Osteocyte (in vitro differentiated cells): ENCODE measurements around the gene PLCB1. TPM values are rescaled to one million over a fixed set of nuclear protein-coding genes. Genes with fewer than 3 reads are reported as not detected.

Experiments
- DNase-seq: peaks from one replicate; pipeline ENCODE4 v3.0.0; 2021; ENCODE audit warnings: mixed read lengths; ENCODE audit not compliant: unreplicated experiment; ENCODE audit errors: extremely low spot score
- H3K27ac Mint-ChIP-seq: one replicate; pipeline ENCODE4 v1.8.0; 2021; ENCODE audit warnings: mild to moderate bottlenecking, mixed read lengths; ENCODE audit not compliant: unreplicated experiment
- H3K27me3 Mint-ChIP-seq: one replicate; pipeline ENCODE4 v1.8.0; 2021; ENCODE audit warnings: mixed read lengths; ENCODE audit not compliant: unreplicated experiment
- H3K36me3 Mint-ChIP-seq: one replicate; pipeline ENCODE4 v1.8.0; 2021; ENCODE audit warnings: mixed read lengths; ENCODE audit not compliant: unreplicated experiment
- H3K4me1 Mint-ChIP-seq: one replicate; pipeline ENCODE4 v1.8.0; 2021; ENCODE audit warnings: mixed read lengths; ENCODE audit not compliant: unreplicated experiment
- H3K4me3 Mint-ChIP-seq: one replicate; pipeline ENCODE4 v1.8.0; 2021; ENCODE audit warnings: mild to moderate bottlenecking, moderate library complexity, mixed read lengths; ENCODE audit not compliant: unreplicated experiment
- H3K9me3 Mint-ChIP-seq: one replicate; pipeline ENCODE4 v1.8.0; 2021; ENCODE audit warnings: mixed read lengths; ENCODE audit not compliant: unreplicated experiment
- total RNA-seq: library from RNA; stranded (reverse); gene quantifications from 2 replicates; pipeline ENCODE4 v1.2.1, GENCODE V29; 2021
- TF ChIP-seq, protein P1 (sequence below): fragments of 200-600 bp; sonication (generic); IDR thresholded peaks from 2 replicates; pipeline ENCODE4 v1.5.0; 2021; ENCODE audit warnings: antibody characterized with exemption, mild to moderate bottlenecking, moderate library complexity

Gene PLCB1
- total RNA-seq, 1 donor from 2014 or later = 33.3 TPM

DNA sequence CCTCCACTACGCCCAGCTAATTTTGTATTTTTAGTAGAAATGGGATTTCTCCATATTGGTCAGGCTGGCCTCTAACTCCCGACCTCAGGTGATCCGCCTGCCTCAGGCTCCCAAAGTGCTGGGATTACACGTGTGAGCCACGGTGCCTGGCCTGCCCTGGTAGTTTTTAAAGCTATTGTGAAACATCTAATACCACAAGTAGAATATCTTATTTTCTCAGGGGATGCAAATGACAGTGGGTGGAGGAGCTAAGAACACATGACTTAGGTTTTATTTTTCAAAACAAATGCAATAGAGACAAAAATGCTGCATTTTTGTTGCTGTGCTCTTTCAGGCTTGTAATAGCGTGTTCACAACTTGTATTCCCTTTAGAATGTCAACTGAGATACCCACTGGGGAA is 671.9 kb downstream of the PLCB1 start:
- no peak for DNase-seq
- Mint-ChIP-seq H3K9me3 (no peaks in the 10 kb centered on the region), H3K36me3 (peaks cover 18% of the 10 kb centered on the region), H3K4me1 (peaks cover 4% of the 10 kb centered on the region), H3K4me3 (no peak overlapping the region), H3K27me3 (no peaks in the 10 kb centered on the region), H3K27ac (no peak overlapping the region)
- TF ChIP-seq, protein P1, sequence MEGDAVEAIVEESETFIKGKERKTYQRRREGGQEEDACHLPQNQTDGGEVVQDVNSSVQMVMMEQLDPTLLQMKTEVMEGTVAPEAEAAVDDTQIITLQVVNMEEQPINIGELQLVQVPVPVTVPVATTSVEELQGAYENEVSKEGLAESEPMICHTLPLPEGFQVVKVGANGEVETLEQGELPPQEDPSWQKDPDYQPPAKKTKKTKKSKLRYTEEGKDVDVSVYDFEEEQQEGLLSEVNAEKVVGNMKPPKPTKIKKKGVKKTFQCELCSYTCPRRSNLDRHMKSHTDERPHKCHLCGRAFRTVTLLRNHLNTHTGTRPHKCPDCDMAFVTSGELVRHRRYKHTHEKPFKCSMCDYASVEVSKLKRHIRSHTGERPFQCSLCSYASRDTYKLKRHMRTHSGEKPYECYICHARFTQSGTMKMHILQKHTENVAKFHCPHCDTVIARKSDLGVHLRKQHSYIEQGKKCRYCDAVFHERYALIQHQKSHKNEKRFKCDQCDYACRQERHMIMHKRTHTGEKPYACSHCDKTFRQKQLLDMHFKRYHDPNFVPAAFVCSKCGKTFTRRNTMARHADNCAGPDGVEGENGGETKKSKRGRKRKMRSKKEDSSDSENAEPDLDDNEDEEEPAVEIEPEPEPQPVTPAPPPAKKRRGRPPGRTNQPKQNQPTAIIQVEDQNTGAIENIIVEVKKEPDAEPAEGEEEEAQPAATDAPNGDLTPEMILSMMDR = no peak

DNA sequence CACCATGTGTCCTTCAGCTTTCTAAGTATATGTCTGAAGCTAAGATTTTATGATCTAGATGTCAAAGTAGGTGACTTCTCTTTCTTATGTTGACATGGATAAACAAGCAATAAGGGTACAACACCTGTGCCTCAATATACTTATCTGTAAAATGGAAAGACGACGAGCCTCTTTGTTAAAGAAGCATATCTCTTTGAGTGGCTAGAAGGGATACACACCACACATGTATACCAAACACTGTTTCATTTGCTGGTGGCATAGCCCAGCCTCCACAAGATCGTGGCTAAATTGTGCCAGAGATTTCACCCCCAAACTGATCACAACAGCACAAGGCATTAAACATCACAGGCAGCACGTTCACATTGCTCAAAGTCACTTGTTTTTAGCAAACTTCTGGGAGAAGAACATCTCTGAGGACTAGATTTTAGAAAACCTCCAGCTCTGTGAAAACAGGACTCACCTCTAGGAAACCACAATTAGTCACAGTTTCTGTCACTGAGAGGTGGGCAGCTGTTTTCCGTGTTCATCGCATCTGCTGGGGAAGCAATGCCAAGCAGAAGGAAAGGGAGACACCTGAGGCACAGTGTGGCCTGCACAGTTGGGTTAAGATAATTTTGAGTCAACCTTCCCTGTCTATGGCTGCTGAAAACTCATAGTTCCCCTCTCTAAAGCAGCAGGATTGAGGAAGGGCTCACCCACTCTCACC is 673.8 kb downstream of the PLCB1 start:
- Mint-ChIP-seq H3K4me3 (no peak overlapping the region), H3K36me3 (peaks cover 21% of the 10 kb centered on the region), H3K9me3 (no peaks in the 10 kb centered on the region), H3K27ac (no peak overlapping the region), H3K27me3 (no peaks in the 10 kb centered on the region), H3K4me1 (peaks cover 4% of the 10 kb centered on the region)
- TF ChIP-seq, protein P1 = no peak
- DNase-seq = no peak

DNA sequence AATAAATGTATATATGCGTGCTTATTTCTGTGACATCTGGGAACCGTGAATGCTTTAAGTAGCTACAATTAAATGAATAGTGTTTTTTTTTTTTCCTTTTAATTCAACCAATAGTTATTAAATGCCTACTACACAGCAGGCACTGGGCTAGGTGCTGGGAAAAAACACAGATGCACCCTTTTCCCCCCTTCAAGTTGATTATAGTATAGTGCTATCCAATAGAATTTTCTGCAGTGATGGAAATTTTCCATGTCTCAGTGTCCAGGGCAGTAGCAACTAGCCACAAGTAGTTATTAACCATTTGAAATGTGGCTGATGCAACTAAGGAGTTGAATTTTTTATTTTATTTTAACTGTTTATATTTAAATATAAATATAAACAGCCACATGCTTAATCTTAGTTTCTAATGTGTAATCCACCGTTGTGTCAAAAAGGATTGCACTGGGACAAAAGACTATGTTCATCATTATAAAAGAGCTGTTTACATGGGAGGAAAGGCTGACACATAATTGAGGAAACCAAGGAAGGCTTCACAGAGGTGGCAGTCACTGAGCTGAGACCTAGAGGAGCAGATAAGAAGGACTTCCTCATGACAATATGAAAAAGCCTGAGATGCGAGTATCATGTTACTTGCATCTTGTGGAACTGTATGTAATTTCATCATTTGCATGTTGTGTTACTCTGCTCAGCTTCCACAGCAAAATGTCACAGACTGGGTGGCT is 675.6 kb downstream of the PLCB1 start:
- Mint-ChIP-seq H3K4me3 (no peak overlapping the region), H3K36me3 (peaks cover 17% of the 10 kb centered on the region)
- TF ChIP-seq, protein P1 = no peak

DNA sequence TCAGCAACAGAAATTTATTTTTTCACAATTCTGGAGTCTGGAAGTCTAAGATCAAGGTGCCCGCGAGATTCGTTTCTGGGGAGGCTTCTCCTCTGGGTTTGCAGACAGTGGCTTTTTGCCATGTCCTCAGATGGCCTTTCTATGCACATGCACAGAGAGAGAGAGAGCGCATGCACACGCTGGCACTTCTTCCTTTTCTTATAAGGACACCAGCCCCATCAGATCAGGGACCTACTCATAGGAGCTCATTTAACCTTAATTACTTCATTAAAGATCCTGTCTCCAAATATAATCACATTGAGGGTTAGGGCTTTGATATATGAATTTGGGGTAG is 676.1 kb downstream of the PLCB1 start:
- no peak for DNase-seq
- TF ChIP-seq, protein P1 = no peak
- H3K27me3 Mint-ChIP-seq = no peaks in the 10 kb centered on the region
- peaks cover 17% of the 10 kb centered on the region for H3K36me3 Mint-ChIP-seq
- H3K4me3 Mint-ChIP-seq = no peak overlapping the region
- H3K27ac Mint-ChIP-seq = no peak overlapping the region
- no peaks in the 10 kb centered on the region for H3K4me1 Mint-ChIP-seq
- H3K9me3 Mint-ChIP-seq = no peaks in the 10 kb centered on the region

More for the DNA sequence above, 675.6 kb downstream of the PLCB1 start:
- Mint-ChIP-seq H3K9me3 (no peaks in the 10 kb centered on the region), H3K27me3 (no peaks in the 10 kb centered on the region), H3K27ac (no peak overlapping the region), H3K4me1 (no peaks in the 10 kb centered on the region)
- DNase-seq = no peak
